ENCODE measurements around the gene ZNF222.

ZNF222 gene

GRCh38 chr19:44025217-44025936 lies at the start of gene ZNF222:
TSS of gene ZNF222 (plus strand) at chr19:44025379. CDS start at chr19:44025437, 58 bp downstream.
- peak in 54 of 56 donors; percentile 33 to 93 (median 75) for DNase-seq

- no peak for DNase-seq
These were observed 48.4 kb upstream of the ZNF222 start for GRCh38 chr19:43976732-43977131.

DNA sequence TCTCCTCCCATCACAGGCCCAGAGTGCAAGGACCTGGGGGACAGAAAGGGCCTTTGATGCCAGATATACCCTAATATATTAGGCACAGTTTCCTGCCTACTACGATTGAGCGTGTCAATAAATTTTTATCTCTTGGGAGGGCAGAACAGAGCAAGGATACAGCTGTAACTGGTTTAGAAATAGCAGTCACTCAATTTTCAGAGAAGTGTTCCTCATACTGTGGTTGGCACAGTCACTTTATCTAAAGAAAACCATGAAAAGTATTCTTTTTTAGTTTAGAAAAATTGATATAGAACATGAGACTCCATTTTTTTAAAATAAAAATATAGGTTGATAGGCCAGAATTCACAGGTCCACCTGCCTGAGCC lies 41.7 kb upstream of the ZNF222 start:
- no peak for DNase-seq

GRCh38 chr19:43983912-43984686 lies 41.1 kb upstream of the ZNF222 start, which contains the start of gene ZNF155:
TSS of gene ZNF155 (plus strand) at chr19:43984188. CDS start at chr19:43988544, 4,356 bp downstream.
- peak; percentile 52 to 97 (median 90) for DNase-seq

DNA sequence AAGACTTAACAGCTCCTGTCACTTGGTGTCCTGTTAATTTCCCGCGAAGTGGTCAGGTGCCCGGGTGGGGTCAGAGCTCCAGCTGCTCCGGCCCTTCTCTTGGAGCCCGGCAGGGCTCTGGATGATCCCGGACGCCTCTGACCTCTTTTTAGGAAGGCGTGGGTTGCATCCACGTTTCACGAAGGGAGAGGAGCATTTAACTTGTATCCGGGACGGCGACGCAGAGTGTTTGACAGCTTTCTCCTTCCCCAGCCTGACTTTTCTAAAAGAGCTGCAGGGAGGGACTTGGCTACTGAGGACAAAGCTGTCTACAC lies 40.5 kb upstream of the ZNF222 start:
- DNase-seq, result peak in 8 of 56 donors; percentile 2 to 26 (median 8)

- peak in 1 of 56 donors; percentile 9 for DNase-seq
These were observed 27.4 kb upstream of the ZNF222 start for GRCh38 chr19:43997631-43998290.

GRCh38 chr19:44002212-44002565 lies 23.0 kb upstream of the ZNF222 start:
- peak in 1 of 56 donors; percentile 24 for DNase-seq

- peak in 54 of 56 donors; percentile 61 to 97 (median 90) for DNase-seq
These were observed 22.4 kb upstream of the ZNF222 start, which contains the start of gene ZNF230 for GRCh38 chr19:44002566-44003460. TSS of gene ZNF230 (plus strand) at chr19:44002957. CDS start at chr19:44007079, 4,122 bp downstream.

- peak in 2 of 56 donors; percentile 10 to 12 for DNase-seq
These were observed 21.6 kb upstream of the ZNF222 start for GRCh38 chr19:44003461-44004009.

DNA sequence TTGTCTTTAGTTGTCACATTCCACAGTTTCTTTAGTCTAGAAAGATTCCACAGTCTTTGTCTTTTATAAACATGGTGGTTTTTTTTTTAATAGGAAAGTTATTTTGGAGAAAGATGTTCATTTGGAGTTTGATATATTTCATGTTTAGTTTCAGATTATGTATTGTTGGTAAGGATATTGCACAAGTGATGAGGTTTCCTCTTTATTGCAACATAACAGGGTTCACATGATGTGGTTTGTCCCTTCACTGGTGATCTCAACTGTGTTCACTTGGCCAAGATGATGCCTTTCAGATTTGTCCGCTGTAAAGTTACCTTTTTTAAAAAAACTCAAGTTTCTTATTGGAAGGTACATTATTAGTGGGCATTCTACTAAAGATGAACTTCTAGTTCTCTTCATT lies 19.2 kb upstream of the ZNF222 start:
- no peak for DNase-seq

- no peak for DNase-seq
These were observed 17.7 kb upstream of the ZNF222 start for GRCh38 chr19:44007473-44007872.

GRCh38 chr19:44010468-44010867 lies 14.7 kb upstream of the ZNF222 start:
- DNase-seq, result no peak

DNA sequence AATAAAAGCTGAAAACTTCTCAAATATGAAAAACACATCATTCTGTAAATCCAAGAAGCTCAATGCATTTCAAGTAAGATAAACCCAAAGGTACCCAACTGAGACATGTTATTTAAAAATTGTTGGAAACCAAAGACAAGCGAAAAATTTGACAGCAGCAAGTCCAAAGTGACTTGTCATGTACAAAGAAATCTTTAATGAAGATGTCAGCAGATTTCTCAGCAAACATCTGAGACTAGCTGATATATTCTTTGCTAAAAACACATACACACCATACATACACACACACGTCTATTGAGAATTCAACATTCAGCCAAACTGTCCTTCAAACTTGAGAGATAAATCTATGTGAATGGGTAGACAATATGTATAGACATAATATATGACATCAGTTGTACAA lies 5.7 kb upstream of the ZNF222 start:
- no peak for DNase-seq

DNA sequence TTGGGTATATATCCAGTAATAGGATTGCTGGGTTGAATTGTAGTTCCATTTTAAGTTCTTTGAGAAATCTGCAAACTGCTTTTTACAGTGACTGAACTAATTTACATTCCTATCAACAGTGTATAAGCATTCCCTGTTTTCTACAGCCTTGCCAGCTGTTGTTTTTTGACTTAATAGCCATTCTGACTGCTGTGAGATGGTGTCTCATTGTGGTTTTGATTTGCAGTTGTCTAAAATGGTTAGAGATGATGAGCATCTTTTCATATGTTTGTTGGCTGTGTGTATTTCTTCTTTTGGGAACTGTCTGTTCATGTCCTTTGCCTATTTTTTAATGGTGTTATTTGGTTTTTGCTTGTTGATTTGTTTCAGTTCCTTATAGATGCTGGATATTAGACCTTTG lies 4.0 kb upstream of the ZNF222 start:
- no peak for DNase-seq

GRCh38 chr19:44024900-44025216 lies 321 bp upstream of the ZNF222 start:
- DNase-seq, result no peak

DNA sequence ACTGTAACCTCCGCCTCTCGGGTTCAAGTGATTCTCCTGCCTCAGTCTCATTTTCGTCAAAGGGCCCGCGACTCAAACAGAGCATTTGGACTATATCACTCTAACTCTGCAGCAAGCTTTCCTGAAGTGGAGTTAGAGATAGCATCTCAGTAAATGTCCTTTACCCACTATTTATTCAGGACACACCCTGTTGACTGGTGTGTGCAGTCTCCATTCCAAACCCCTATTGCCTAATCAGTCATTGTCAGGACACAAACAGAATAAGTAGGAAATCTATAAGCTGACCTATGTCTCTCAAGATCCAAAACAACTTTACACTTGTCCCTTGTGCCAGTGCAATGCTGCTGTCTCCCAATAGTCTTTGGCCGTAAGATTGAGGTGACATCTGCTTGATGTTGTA lies 1.4 kb downstream of the ZNF222 start:
- DNase-seq, result no peak

GRCh38 chr19:44032001-44032610 lies 6.9 kb downstream of the ZNF222 start:
- DNase-seq, result no peak

GRCh38 chr19:44042147-44042546 lies 17.0 kb downstream of the ZNF222 start:
- no peak for DNase-seq

DNA sequence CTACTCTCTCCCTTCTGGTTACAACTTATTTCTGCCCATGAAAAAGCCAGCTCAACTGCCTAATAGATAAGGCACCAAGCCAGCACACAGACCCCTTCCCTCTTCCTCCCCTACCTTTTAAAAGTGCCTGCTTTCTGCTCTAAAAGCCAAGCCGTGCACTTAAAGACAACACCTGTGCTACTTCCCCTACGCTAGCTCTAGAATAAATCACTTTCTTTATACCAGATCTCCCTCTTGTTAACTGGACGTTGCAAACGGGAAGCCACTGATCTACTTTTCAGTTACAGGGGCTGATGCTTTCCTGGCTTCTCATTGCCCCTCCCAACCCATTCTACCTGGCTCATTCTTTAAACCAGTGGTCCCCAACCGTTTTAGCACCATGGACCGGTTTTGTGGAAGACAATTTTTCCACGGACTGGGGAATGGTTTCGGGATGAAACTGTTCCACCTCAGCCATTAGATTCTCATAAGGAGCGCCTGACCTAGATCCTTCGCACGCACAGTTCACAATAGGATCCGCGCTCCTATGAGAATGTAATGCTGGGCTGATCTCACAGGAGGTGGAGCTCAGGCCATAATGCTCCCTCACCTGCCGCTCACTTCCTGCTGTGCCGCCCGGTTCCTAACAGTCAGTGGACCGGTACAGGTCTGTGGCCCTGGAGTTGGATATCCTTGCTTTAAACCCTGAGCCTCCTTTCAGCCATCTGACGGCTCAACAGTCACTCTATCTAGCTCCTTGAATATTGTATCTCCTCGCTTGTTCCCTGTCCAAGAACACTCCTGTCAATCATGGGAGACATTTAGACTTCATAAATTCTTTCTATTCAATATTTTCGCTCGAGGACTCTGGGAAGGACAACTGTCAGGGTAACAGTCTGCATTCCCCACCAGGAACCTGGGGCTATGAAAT lies 25.8 kb downstream of the ZNF222 start:
- peak in 31 of 56 donors; percentile 4 to 64 (median 25) for DNase-seq

All from nucleus accumbens (tissue), 56 donors.